Caco-2 (cell line): ENCODE measurements around the gene FRK. TPM values are rescaled to one million over a fixed set of nuclear protein-coding genes. Genes with fewer than 3 reads are reported as not detected.

Experiments used
- BruUV-seq: library from RNA; stranded (reverse); fragments of 400-500 nt; replicated peaks from 2 replicates; lab custom pipeline; 2021; lab: Mats Ljungman, UMichigan
- CTCF ChIA-PET: fragments of 300-600 bp; sonication (Branson Sonifier 250); formaldehyde crosslinking; loops from one replicate; lab custom pipeline; 2022; ENCODE audit warnings: antibody characterized with exemption; lab: Charles Lee
- POLR2A ChIA-PET: fragments of 300-600 bp; sonication (Branson Sonifier 250); formaldehyde crosslinking; loops from one replicate; lab custom pipeline; 2022; ENCODE audit warnings: antibody characterized with exemption; lab: Charles Lee
- DNase-seq, 2 experiments: peaks; one replicate each; pipeline versions ENCODE4 v3.0.0 to v3.0.0-alpha.2; 2020 to 2022
- H3K27me3 ChIP-seq: replicated peaks from 2 replicates; pipeline ENCODE4 v1.6.0; 2011; ENCODE audit warnings: low read length; ENCODE audit not compliant: control insufficient read depth, insufficient read depth
- H3K36me3 ChIP-seq: 2 replicates; pipeline ENCODE4 v1.5.1; 2011; ENCODE audit warnings: low read length; ENCODE audit not compliant: control insufficient read depth, insufficient read depth
- H3K4me1 ChIP-seq: fragments of 250-450 bp; sonication (Bioruptor Pico); 2 replicates; pipeline ENCODE4 v1.5.1; 2020; ENCODE audit warnings: mild to moderate bottlenecking
- H3K4me3 ChIP-seq: 2 replicates; pipeline ENCODE4 v1.5.1; 2011; ENCODE audit warnings: low read depth, mild to moderate bottlenecking, control low read depth, low read length
- H3K9me3 ChIP-seq: fragments of 250-450 bp; sonication (Bioruptor Pico); 2 replicates; pipeline ENCODE4 v1.5.1; 2020; ENCODE audit warnings: mild to moderate bottlenecking, moderate library complexity
- H3K27ac Mint-ChIP-seq: one replicate; pipeline ENCODE4 v1.8.0; 2022; ENCODE audit warnings: mixed read lengths; ENCODE audit not compliant: unreplicated experiment
- H3K27me3 Mint-ChIP-seq: one replicate; pipeline ENCODE4 v1.8.0; 2022; ENCODE audit warnings: mixed read lengths; ENCODE audit not compliant: insufficient read depth, unreplicated experiment
- H3K36me3 Mint-ChIP-seq: one replicate; pipeline ENCODE4 v1.8.0; 2022; ENCODE audit warnings: mild to moderate bottlenecking, mixed read lengths; ENCODE audit not compliant: insufficient read depth, unreplicated experiment
- H3K4me1 Mint-ChIP-seq: one replicate; pipeline ENCODE4 v1.8.0; 2022; ENCODE audit warnings: low read depth, mixed read lengths; ENCODE audit not compliant: unreplicated experiment
- H3K4me3 Mint-ChIP-seq: one replicate; pipeline ENCODE4 v1.8.0; 2022; ENCODE audit warnings: mild to moderate bottlenecking, moderate library complexity, mixed read lengths; ENCODE audit not compliant: unreplicated experiment
- H3K9me3 Mint-ChIP-seq: one replicate; pipeline ENCODE4 v1.8.0; 2022; ENCODE audit warnings: mixed read lengths; ENCODE audit not compliant: unreplicated experiment
- intact Hi-C: fragments of 100-400 bp; cut with micrococcal nuclease; formaldehyde crosslinking; loops from one replicate; pipeline ENCODE4 v1.10.0; 2022; ENCODE audit not compliant: unreplicated experiment
- total RNA-seq: library from RNA; stranded (reverse); gene quantifications from 2 replicates; pipeline ENCODE4 v1.2.3, GENCODE V29; 2022
- TF ChIP-seq, protein P1 (sequence below), 2 experiments: fragments of 200-600 bp in 1 of 2; IDR thresholded peaks; 1 replicate in 1 of 2; 2 replicates in 1 of 2; pipeline versions ENCODE4 v1.5.1 to v1.8.0; 2011 to 2022; ENCODE audit warnings: antibody characterized with exemption in 1 of 2, control low read depth in 1 of 2, inconsistent platforms in 1 of 2, low read depth in 1 of 2, low read length in 1 of 2, mild to moderate bottlenecking in 1 of 2, moderate library complexity in 1 of 2; ENCODE audit not compliant: insufficient read depth in 1 of 2, severe bottlenecking in 1 of 2, unreplicated experiment in 1 of 2

Gene FRK
- total RNA-seq, 1 experiment from 2014 or later, result 7.3 TPM

GRCh38 chr6:115909923-115910546 lies 150.7 kb downstream of the FRK start:
- no peak for DNase-seq
- Mint-ChIP-seq H3K4me1 (peaks cover 17% of the 10 kb centered on the region), H3K36me3 (no peaks in the 10 kb centered on the region), H3K27ac (no peak overlapping the region), H3K9me3 (no peaks in the 10 kb centered on the region), H3K27me3 (no peaks in the 10 kb centered on the region), H3K4me3 (no peak overlapping the region)
- TF ChIP-seq, protein P1, sequence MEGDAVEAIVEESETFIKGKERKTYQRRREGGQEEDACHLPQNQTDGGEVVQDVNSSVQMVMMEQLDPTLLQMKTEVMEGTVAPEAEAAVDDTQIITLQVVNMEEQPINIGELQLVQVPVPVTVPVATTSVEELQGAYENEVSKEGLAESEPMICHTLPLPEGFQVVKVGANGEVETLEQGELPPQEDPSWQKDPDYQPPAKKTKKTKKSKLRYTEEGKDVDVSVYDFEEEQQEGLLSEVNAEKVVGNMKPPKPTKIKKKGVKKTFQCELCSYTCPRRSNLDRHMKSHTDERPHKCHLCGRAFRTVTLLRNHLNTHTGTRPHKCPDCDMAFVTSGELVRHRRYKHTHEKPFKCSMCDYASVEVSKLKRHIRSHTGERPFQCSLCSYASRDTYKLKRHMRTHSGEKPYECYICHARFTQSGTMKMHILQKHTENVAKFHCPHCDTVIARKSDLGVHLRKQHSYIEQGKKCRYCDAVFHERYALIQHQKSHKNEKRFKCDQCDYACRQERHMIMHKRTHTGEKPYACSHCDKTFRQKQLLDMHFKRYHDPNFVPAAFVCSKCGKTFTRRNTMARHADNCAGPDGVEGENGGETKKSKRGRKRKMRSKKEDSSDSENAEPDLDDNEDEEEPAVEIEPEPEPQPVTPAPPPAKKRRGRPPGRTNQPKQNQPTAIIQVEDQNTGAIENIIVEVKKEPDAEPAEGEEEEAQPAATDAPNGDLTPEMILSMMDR (IDR thresholded peaks at IDR 0.05; ENCODE audit: insufficient read depth in 1 of 2, low read depth in 1 of 2, low read length in 1 of 2, severe bottlenecking in 1 of 2, unreplicated experiment in 1 of 2), result no peak
- Histone ChIP-seq H3K4me3 (no peak overlapping the region), H3K4me1 (no peaks in the 10 kb centered on the region; the same call in 1 of the 2 replicates), H3K9me3 (no peaks in the 10 kb centered on the region), H3K27me3 (no peaks in the 10 kb centered on the region), H3K36me3 (no peaks in the 10 kb centered on the region)
- no TSS peak for BruUV-seq
- CTCF ChIA-PET, result no interaction called here
- intact Hi-C loops, result no loop called here
- POLR2A ChIA-PET, result no interaction called here

DNA sequence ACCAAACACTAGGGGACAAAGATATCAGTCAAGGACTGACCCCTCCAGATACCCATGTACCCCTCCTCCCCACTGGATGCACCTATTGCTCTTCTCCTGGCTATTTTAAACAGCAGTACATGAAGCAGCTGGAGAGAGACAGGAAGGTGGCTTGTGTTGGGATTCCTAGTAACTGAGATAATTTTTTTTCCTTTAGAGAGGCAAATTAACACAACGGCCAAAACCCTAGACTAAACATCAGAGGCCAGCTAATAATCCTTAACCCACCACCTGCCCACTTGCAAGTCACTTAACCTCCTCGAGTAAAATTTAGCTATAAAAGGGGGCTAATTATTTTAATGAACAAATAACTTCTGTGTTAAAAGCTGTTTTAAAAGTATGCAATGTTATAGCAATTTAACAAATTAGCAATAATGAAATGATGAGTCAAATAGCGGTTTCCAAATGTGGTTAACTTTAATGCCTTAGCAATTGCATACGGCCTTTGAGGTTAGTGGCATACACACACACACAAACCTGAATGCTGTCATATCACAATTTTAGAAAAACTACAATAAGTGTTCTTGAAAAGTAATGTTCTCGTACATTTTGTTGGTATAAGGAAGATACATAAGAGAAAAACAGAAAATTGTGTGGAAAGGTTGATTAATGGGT lies 151.7 kb downstream of the FRK start:
- peaks cover 17% of the 10 kb centered on the region for H3K4me1 Mint-ChIP-seq
- Histone ChIP-seq H3K27me3 (no peaks in the 10 kb centered on the region), H3K4me3 (no peak overlapping the region), H3K4me1 (no peaks in the 10 kb centered on the region; the same call in 1 of the 2 replicates), H3K9me3 (no peaks in the 10 kb centered on the region), H3K36me3 (no peaks in the 10 kb centered on the region)
- H3K4me3 Mint-ChIP-seq, result no peak overlapping the region
- intact Hi-C loops, result no loop called here
- BruUV-seq, result no TSS peak
- no peak for DNase-seq
- no peaks in the 10 kb centered on the region for H3K27me3 Mint-ChIP-seq
- POLR2A ChIA-PET, result no interaction called here
- CTCF ChIA-PET, result no interaction called here
- H3K27ac Mint-ChIP-seq, result no peak overlapping the region
- no peaks in the 10 kb centered on the region for H3K36me3 Mint-ChIP-seq
- TF ChIP-seq, protein P1 (IDR thresholded peaks at IDR 0.05; ENCODE audit: insufficient read depth in 1 of 2, low read depth in 1 of 2, low read length in 1 of 2, severe bottlenecking in 1 of 2, unreplicated experiment in 1 of 2), result no peak
- H3K9me3 Mint-ChIP-seq, result no peaks in the 10 kb centered on the region

- Mint-ChIP-seq H3K27me3 (no peaks in the 10 kb centered on the region), H3K4me1 (peaks cover 17% of the 10 kb centered on the region), H3K9me3 (no peaks in the 10 kb centered on the region), H3K27ac (no peak overlapping the region), H3K36me3 (no peaks in the 10 kb centered on the region), H3K4me3 (no peak overlapping the region)
- POLR2A ChIA-PET, result no interaction called here
- CTCF ChIA-PET, result no interaction called here
- no peak for DNase-seq
- intact Hi-C loops, result no loop called here
- Histone ChIP-seq H3K27me3 (no peaks in the 10 kb centered on the region), H3K36me3 (no peaks in the 10 kb centered on the region), H3K4me1 (no peaks in the 10 kb centered on the region; the same call in 1 of the 2 replicates), H3K4me3 (no peak overlapping the region), H3K9me3 (no peaks in the 10 kb centered on the region)
- no TSS peak for BruUV-seq
- TF ChIP-seq, protein P1 (IDR thresholded peaks at IDR 0.05; ENCODE audit: insufficient read depth in 1 of 2, low read depth in 1 of 2, low read length in 1 of 2, severe bottlenecking in 1 of 2, unreplicated experiment in 1 of 2), result no peak
Observed at GRCh38 chr6:115905471-115905870, 155.2 kb downstream of the FRK start.
